Panc1 (cell line): ENCODE data around the gene NCAPD2. TPM values are rescaled to one million over a fixed set of nuclear protein-coding genes. Genes with fewer than 3 reads are reported as not detected.
A peak's percentile ranks its signal among the peaks of the same experiment; 100 is the strongest.

Experiments
- ATAC-seq: fragments of 200-7000 bp; cut with Tn5 transposase; 2 replicates; pipeline ENCODE4 v1.9.1; 2020; ENCODE audit warnings: mild to moderate bottlenecking, moderate library complexity
- BruUV-seq: library from RNA; stranded (reverse); fragments of 400-500 nt; replicated peaks from 2 replicates; lab custom pipeline; 2021; lab: Mats Ljungman, UMichigan
- CTCF ChIA-PET: fragments of 300-600 bp; sonication (Branson Sonifier 250); formaldehyde crosslinking; loops from one replicate; lab custom pipeline; 2022; ENCODE audit warnings: antibody characterized with exemption; lab: Charles Lee
- POLR2A ChIA-PET: fragments of 300-600 bp; sonication (Branson Sonifier 250); formaldehyde crosslinking; loops from one replicate; lab custom pipeline; 2022; ENCODE audit warnings: antibody characterized with exemption; lab: Charles Lee
- DNase-seq: peaks from one replicate; pipeline ENCODE4 v3.0.0-alpha.2; 2010; ENCODE audit warnings: low read depth, low spot score
- H3K27ac ChIP-seq: 2 replicates; pipeline ENCODE4 v1.5.1; 2011; ENCODE audit warnings: mild to moderate bottlenecking, low read length, inconsistent platforms
- H3K27me3 ChIP-seq: fragments of 200-500 bp; sonication (Bioruptor generic); 2 replicates; pipeline ENCODE4 v1.6.0; 2014; ENCODE audit warnings: low read length, inconsistent platforms; ENCODE audit not compliant: control insufficient read depth, insufficient read depth
- H3K36me3 ChIP-seq: fragments of 200-500 bp; sonication (Bioruptor generic); 2 replicates; pipeline ENCODE4 v1.5.1; 2014; ENCODE audit warnings: inconsistent platforms, mild to moderate bottlenecking, low read length, moderate library complexity; ENCODE audit not compliant: control insufficient read depth, insufficient read depth
- H3K4me1 ChIP-seq: 2 replicates; pipeline ENCODE4 v1.5.1; 2011; ENCODE audit warnings: inconsistent platforms, mild to moderate bottlenecking, low read length, moderate library complexity; ENCODE audit not compliant: control insufficient read depth, insufficient read depth
- H3K4me3 ChIP-seq, 2 experiments: 2 replicates each; pipeline ENCODE4 v1.5.1; 2011 to 2012; ENCODE audit warnings: low read depth in 2 of 2, low read length in 2 of 2, mild to moderate bottlenecking in 2 of 2, inconsistent platforms in 1 of 2, moderate library complexity in 1 of 2
- H3K9me3 ChIP-seq: fragments of 200-500 bp; sonication (Bioruptor generic); 2 replicates; pipeline ENCODE4 v1.5.1; 2014; ENCODE audit warnings: low read depth, mild to moderate bottlenecking, inconsistent platforms, low read length, moderate library complexity; ENCODE audit not compliant: control insufficient read depth, insufficient read depth
- CTCF ChIP-seq: fragments of 450-650 bp; IDR thresholded peaks from 2 replicates; pipeline ENCODE4 v1.5.1; 2017; ENCODE audit warnings: mild to moderate bottlenecking
- POLR2AphosphoS5 ChIP-seq: IDR thresholded peaks from 2 replicates; pipeline ENCODE4 v1.6.1; 2012; ENCODE audit warnings: mild to moderate bottlenecking, low read depth, low read length, moderate library complexity
- REST ChIP-seq, 2 experiments: IDR thresholded peaks; 2 replicates each; pipeline ENCODE4 v1.6.1; 2011 to 2012; ENCODE audit warnings: low read depth in 2 of 2, control low read depth in 1 of 2, low read length in 1 of 2, mild to moderate bottlenecking in 1 of 2, moderate library complexity in 1 of 2; ENCODE audit not compliant: insufficient read depth in 1 of 2
- SIN3A ChIP-seq: IDR thresholded peaks from 2 replicates; pipeline ENCODE4 v1.6.1; 2012; ENCODE audit warnings: low read depth, mild to moderate bottlenecking, low read length, moderate library complexity, borderline replicate concordance; ENCODE audit not compliant: insufficient read depth
- TCF7L2 ChIP-seq: IDR thresholded peaks from 2 replicates; pipeline ENCODE4 v1.6.1; 2011; ENCODE audit warnings: mild to moderate bottlenecking, low read depth, low read length, inconsistent platforms
- in situ Hi-C: cut with HindIII; loops from 2 replicates; pipeline ENCODE4 v1.10.0; 2016; ENCODE audit warnings: low sequenced_read_pairs, low pct_unique_long_range_greater_than_20kb
- intact Hi-C: fragments of 100-400 bp; cut with micrococcal nuclease; formaldehyde crosslinking; loops from one replicate; pipeline ENCODE4 v1.10.0; 2022; ENCODE audit not compliant: unreplicated experiment
- total RNA-seq: library from RNA; stranded (reverse); gene quantifications from one replicate; pipeline ENCODE4 v1.2.1, GENCODE V29; 2021; ENCODE audit not compliant: unreplicated experiment

NCAPD2 gene
- total RNA-seq, 1 experiment from 2014 or later, result 80.3 TPM

- in situ Hi-C loops, result no loop called here
- peak; percentile 83 for TF ChIP-seq CTCF
- no peak for TF ChIP-seq POLR2AphosphoS5
- Histone ChIP-seq H3K27me3 (no peaks in the 10 kb centered on the region), H3K27ac (no peak overlapping the region), H3K4me3 (no peak overlapping the region), H3K4me1 (no peaks in the 10 kb centered on the region; the same call in 1 of the 2 replicates), H3K9me3 (no peaks in the 10 kb centered on the region), H3K36me3 (peaks cover 26% of the 10 kb centered on the region)
- DNase-seq (no peak), ATAC-seq (0 out of 2 replicates have a peak, but pooled peaks have one; percentile 50)
- no TSS peak for BruUV-seq
- intact Hi-C loops, result no loop called here
- ChIA-PET CTCF (interaction anchor here (0.6 kb wide), 1 partner anchor 126 kb away, joined by 8 read pairs; the partner anchor contains the start of gene ZNF384), POLR2A (no interaction called here)
Observed at GRCh38 chr12:6563448-6564050, 69.6 kb downstream of the NCAPD2 start.

GRCh38 chr12:6567112-6567670 is 73.3 kb downstream of the NCAPD2 start:
- TF ChIP-seq TCF7L2 (no peak), POLR2AphosphoS5 (no peak), CTCF (no peak), REST (IDR thresholded peaks at IDR 0.05; ENCODE audit: insufficient read depth in 1 of 2, low read depth in 2 of 2, low read length in 1 of 2) (no peak), SIN3A (no peak)
- POLR2A ChIA-PET, result interaction anchor here (0.5 kb wide), 1 partner anchor 10 kb away, joined by 5 read pairs; no protein-coding TSS in a partner anchor
- peaks cover 26% of the 10 kb centered on the region for H3K36me3 ChIP-seq
- intact Hi-C loops, result no loop called here
- no peak for DNase-seq
- CTCF ChIA-PET, result no interaction called here
- H3K4me1 ChIP-seq, result peaks cover 11% of the 10 kb centered on the region
- H3K9me3 ChIP-seq, result no peaks in the 10 kb centered on the region
- peak overlapping the region; percentile 95 for H3K27ac ChIP-seq
- ATAC-seq, result no peak
- peak overlapping the region; percentile 78 to 89 for H3K4me3 ChIP-seq
- TSS peak; percentile 91 for BruUV-seq
- no peaks in the 10 kb centered on the region for H3K27me3 ChIP-seq
- in situ Hi-C loops, result no loop called here
